ENCODE measurements around the gene GNAQ. TPM values are rescaled to one million over a fixed set of nuclear protein-coding genes. Genes with fewer than 3 reads are reported as not detected.
A peak's percentile ranks its signal among the peaks of the same experiment; 100 is the strongest.
"Not testable (repeated sequence)": the region's sequence is repeated elsewhere in the genome, so short reads cannot be mapped to it uniquely, and the experiment has no call there.

Gene GNAQ
- total RNA-seq, result 10 to 100 TPM; 22.8 to 24.7 TPM

DNA sequence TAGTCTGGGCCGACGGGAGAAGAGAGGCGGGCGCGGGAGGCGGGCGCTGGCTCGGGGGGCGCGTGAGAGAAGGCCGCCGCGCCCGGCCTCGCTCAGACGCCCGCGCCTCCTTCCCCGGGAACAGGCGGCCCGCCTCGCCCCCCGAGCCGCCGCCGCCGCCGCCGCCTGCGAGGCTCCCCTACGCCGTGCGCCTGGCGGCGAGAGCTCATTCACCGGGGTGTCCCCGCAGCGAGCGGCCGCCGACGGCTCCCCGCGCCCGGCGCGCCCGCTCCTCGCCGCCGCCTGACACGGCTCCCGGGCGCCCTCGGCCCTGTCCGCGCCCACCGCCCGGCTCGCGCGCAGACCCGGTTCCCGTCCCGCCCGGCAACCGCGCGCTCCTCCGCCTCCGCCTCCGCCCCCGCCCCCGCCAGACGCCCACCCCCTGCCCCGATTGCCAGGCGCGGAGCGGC is at the start of gene GNAQ:
Gene GNAQ (minus strand): TSS at position 368 of the 449 bp plus-strand sequence. CDS start 576 bp downstream, outside the sequence.
- DNase-seq (peak; percentile 65), ATAC-seq (peak; percentile 33)
- Mint-ChIP-seq H3K4me3 (peak within 1 kb of the TSS; percentile 89), H3K36me3 (ENCODE audit: low read depth) (no peaks in the 10 kb centered on the region), H3K9me3 (ENCODE audit: low read depth) (no peaks in the 10 kb centered on the region), H3K4me1 (peaks cover 52% of the 10 kb centered on the region), H3K27me3 (no peaks in the 10 kb centered on the region), H3K27ac (peak within 1 kb of the TSS; percentile 94)
- POLR2A ChIA-PET, result interaction anchor here (0.7 to 1.3 kb wide), 3 partner anchors 51 to 302 kb away, joined by 4 to 6 read pairs (median 4); no protein-coding TSS in a partner anchor
- CTCF ChIA-PET, result interaction anchor here (0.6 to 0.8 kb wide), 2 partner anchors 53 to 68 kb away, joined by 3 read pairs; no protein-coding TSS in a partner anchor
- intact Hi-C loops (cut with DNase I, micrococcal nuclease), result loop anchor here (2.0 to 10.0 kb wide), 10 partner anchors 91 to 1543 kb away; partner anchors contain the start of genes PSAT1 (in 2 of the 2), TLE4 (in 1 of the 2) and VPS13A (in 1 of the 2)

DNA sequence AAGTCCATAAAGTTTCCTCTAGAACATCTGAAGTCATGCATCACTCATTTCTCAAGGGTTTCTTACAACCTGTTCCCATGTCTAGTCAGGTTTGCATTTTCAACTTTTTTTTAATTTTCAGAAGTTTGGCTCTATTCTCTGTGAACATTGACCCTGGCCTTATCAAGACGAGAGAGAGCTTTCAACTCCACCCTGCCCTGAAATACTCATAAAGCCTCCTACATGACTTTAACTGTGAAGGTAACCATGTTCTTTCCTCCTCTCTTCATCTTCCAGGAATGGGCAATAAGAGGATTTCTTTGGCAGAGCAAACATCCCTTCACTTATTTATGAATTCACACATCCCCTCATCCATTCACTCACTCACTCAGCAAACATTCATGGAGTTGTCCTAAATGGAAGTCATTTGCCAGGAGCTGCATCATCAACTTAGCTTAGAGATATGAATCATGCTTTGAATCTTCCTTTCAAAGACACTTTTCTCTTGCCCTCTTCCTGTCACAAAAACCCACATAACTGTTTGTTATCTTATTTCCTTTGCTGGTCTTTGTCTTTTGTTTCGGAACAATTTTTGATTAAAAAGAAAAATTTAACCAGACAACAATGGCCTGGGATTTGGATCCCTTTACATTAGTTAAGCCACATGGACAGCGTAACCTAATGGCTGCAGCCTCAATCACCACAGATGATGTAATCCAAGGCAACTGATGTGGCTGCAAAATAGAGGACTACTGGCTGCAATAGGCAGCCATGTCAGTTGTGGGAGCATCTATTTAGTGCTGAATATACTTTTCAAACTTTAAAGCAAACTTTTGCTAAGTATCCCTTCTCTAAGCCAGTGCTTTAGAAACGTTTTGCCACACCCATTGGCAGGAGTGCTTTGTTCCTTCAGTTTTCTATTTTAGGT is 43.0 kb upstream of the GNAQ start:
- ATAC-seq (peak; percentile 74), DNase-seq (peak; percentile 46)
- H3K27me3 Mint-ChIP-seq, result no peaks in the 10 kb centered on the region
- peaks cover 46% of the 10 kb centered on the region for H3K4me1 Mint-ChIP-seq
- CTCF ChIA-PET, result interaction anchor here (1.0 to 1.7 kb wide), 2 partner anchors 40 to 44 kb away, joined by 4 to 5 read pairs; no protein-coding TSS in a partner anchor
- intact Hi-C loops (cut with DNase I, micrococcal nuclease), result no loop called here
- no peak overlapping the region for H3K4me3 Mint-ChIP-seq
- H3K36me3 Mint-ChIP-seq (ENCODE audit: low read depth), result peaks cover 8% of the 10 kb centered on the region
- POLR2A ChIA-PET, result interaction anchor here (1.1 kb wide), 1 partner anchor 23 kb away, joined by 3 read pairs; no protein-coding TSS in a partner anchor
- H3K27ac Mint-ChIP-seq, result peak overlapping the region; percentile 82
- peaks cover 5% of the 10 kb centered on the region for H3K9me3 Mint-ChIP-seq (ENCODE audit: low read depth)

DNA sequence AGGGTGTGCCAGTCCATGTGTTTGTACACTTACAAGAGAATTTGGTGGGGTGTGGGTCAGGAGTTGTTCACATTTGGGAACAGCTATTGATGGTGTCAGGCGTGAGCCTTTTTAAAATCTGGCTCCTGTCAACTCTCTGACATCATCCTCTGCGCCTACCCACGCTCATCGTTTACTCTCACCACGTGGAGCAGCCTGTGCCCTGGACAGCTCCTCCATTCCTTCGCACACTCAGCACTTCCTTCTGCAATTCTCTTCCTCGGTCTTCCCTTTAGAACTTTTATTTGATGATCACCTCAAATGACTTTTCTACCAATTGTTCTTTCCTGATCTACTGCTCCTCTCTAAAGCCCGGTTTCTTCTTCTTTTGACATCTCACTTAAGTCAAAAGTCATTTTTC is 42.1 kb upstream of the GNAQ start:
- peak; percentile 20 for DNase-seq
- peaks cover 46% of the 10 kb centered on the region for H3K4me1 Mint-ChIP-seq
- no peak overlapping the region for H3K27ac Mint-ChIP-seq
- H3K27me3 Mint-ChIP-seq, result no peaks in the 10 kb centered on the region
- H3K4me3 Mint-ChIP-seq, result no peak overlapping the region
- peaks cover 8% of the 10 kb centered on the region for H3K36me3 Mint-ChIP-seq (ENCODE audit: low read depth)
- ChIA-PET POLR2A (interaction anchor here (0.7 to 1.1 kb wide), 2 partner anchors 24 to 126 kb away, joined by 3 read pairs; no protein-coding TSS in a partner anchor), CTCF (interaction anchor here (1.0 to 1.7 kb wide), 3 partner anchors 39 to 98 kb away, joined by 4 to 5 read pairs (median 4); no protein-coding TSS in a partner anchor)
- ATAC-seq, result no peak
- intact Hi-C loops (cut with DNase I, micrococcal nuclease), result no loop called here
- H3K9me3 Mint-ChIP-seq (ENCODE audit: low read depth), result peaks cover 3% of the 10 kb centered on the region

DNA sequence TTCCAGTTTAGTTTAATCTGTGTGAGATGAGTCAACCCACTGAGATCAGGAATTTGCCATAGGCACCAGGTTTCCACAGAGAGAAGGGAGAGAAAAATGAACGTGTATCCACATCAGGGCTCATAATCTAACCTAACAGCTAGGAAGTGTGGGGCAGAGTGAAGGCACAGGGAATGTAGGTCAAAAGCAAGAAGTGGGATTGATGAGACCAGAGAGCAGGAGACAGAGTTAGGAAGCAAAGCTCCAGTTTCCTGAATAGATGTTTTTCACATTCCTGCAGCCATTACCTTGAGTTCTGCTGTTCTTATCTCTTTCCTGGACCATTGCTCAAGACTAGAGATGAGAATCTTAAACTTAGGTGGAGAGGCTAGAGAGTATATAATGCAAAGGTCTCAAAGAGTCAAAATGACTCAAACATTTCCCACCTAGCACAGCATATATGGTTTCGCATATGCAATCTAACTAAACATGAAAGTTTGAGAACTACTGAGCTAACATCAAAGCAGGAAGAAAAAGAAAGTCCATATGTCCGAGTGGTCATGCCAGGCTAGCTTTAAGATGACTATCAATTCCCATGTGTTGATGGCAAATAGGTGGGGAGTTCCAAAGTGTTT is 41.1 kb upstream of the GNAQ start:
- Mint-ChIP-seq H3K36me3 (ENCODE audit: low read depth) (peaks cover 3% of the 10 kb centered on the region), H3K27me3 (no peaks in the 10 kb centered on the region), H3K27ac (no peak overlapping the region), H3K4me1 (peaks cover 46% of the 10 kb centered on the region), H3K9me3 (ENCODE audit: low read depth) (peaks cover 3% of the 10 kb centered on the region), H3K4me3 (no peak overlapping the region)
- ChIA-PET CTCF (interaction anchor here (1.1 to 1.7 kb wide), 2 partner anchors 46 to 97 kb away, joined by 4 to 5 read pairs; no protein-coding TSS in a partner anchor), POLR2A (no interaction called here)
- ATAC-seq, result peak; percentile 67
- DNase-seq, result no peak
- intact Hi-C loops (cut with DNase I, micrococcal nuclease), result no loop called here

DNA sequence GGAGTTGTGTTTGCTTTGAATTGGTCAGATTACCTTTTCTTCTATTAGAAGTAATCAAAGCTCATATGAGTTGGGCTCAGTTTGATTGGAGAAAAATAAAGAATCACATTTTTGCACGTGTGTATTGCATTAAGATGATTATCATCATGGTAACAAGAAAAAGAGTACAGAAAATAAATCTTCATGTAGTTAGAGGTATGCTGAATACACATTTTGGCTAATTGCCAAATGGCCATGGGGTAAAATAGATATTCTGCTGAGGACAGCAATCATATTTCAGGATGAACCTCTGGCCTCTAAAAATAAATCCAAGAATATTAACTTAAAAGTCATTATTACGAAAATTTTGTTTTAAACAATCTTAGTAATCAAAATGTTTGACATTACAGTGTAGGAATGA is 38.9 kb upstream of the GNAQ start:
- ChIA-PET POLR2A (no interaction called here), CTCF (interaction anchor here (0.8 kb wide), 1 partner anchor 168 kb away, joined by 3 read pairs; no protein-coding TSS in a partner anchor)
- Mint-ChIP-seq H3K27me3 (no peaks in the 10 kb centered on the region), H3K9me3 (ENCODE audit: low read depth) (peaks cover 4% of the 10 kb centered on the region), H3K4me3 (no peak overlapping the region), H3K27ac (no peak overlapping the region), H3K36me3 (ENCODE audit: low read depth) (peaks cover 2% of the 10 kb centered on the region), H3K4me1 (peaks cover 35% of the 10 kb centered on the region)
- no peak for ATAC-seq
- intact Hi-C loops (cut with DNase I, micrococcal nuclease), result no loop called here
- DNase-seq, result no peak

- POLR2A ChIA-PET, result no interaction called here
- H3K27me3 Mint-ChIP-seq, result no peaks in the 10 kb centered on the region
- H3K4me3 Mint-ChIP-seq, result no peak overlapping the region
- CTCF ChIA-PET, result no interaction called here
- H3K9me3 Mint-ChIP-seq (ENCODE audit: low read depth), result peaks cover 4% of the 10 kb centered on the region
- intact Hi-C loops (cut with DNase I, micrococcal nuclease), result no loop called here
- H3K27ac Mint-ChIP-seq, result no peak overlapping the region
- H3K4me1 Mint-ChIP-seq, result peaks cover 4% of the 10 kb centered on the region
- ATAC-seq (no peak), DNase-seq (no peak)
- H3K36me3 Mint-ChIP-seq (ENCODE audit: low read depth), result no peaks in the 10 kb centered on the region
Measured at GRCh38 chr9:78064075-78064474, 32.5 kb upstream of the GNAQ start.

DNA sequence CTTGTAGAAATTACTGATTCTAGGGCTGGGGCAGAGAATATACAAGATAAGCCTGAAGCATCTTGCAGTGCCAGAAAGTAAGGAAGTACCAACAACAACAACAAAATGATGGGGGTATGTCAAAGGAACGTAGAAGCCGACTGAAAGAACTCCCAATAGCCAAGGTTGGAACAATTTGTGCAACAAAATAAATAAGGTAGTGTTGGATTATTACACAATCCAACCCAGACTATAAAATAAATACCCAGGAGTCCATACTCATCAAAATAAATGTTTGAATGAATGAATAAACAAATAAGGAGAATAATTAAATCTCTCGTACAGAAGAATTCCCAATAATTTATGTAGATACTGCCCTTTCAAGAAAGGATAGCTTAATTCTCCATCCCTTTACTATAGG is 31.1 kb upstream of the GNAQ start:
- POLR2A ChIA-PET, result no interaction called here
- no peak overlapping the region for H3K4me3 Mint-ChIP-seq
- H3K9me3 Mint-ChIP-seq (ENCODE audit: low read depth), result peaks cover 4% of the 10 kb centered on the region
- H3K27me3 Mint-ChIP-seq, result no peaks in the 10 kb centered on the region
- intact Hi-C loops (cut with DNase I, micrococcal nuclease), result no loop called here
- ATAC-seq, result no peak
- H3K4me1 Mint-ChIP-seq, result peaks cover 4% of the 10 kb centered on the region
- CTCF ChIA-PET, result no interaction called here
- no peaks in the 10 kb centered on the region for H3K36me3 Mint-ChIP-seq (ENCODE audit: low read depth)
- no peak overlapping the region for H3K27ac Mint-ChIP-seq
- no peak for DNase-seq

DNA sequence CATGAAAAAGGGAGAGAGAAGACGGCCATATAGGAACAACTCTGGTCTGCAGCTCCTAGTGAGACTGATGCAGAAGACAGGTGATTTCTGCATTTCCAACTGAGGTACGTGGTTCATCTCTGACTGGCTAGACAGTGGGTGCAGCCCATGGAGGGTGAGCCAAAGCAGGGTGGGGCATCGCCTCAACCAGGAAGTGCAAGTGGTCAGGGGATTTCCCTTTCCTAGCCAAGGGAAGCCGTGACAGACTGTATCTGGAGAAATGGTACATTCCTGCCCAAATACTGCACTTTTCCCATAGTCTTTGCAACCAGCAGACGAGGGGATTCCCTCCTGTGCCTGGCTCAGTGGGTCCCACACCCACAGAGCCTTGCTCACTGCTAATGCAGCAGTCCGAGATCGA is 22.6 kb upstream of the GNAQ start:
- H3K27ac Mint-ChIP-seq; intact Hi-C loops (cut with DNase I, micrococcal nuclease); H3K9me3 Mint-ChIP-seq (ENCODE audit: low read depth); H3K27me3 Mint-ChIP-seq; H3K4me3 Mint-ChIP-seq; POLR2A ChIA-PET; H3K36me3 Mint-ChIP-seq (ENCODE audit: low read depth): not testable (repeated sequence)
- ATAC-seq (peak; percentile 77), DNase-seq (peak; percentile 59)
- CTCF ChIA-PET, result interaction anchor here (0.7 to 3.9 kb wide), 4 partner anchors 19 to 490 kb away, joined by 3 to 29 read pairs (median 4); no protein-coding TSS in a partner anchor
- H3K4me1 Mint-ChIP-seq, result peaks cover 17% of the 10 kb centered on the region

DNA sequence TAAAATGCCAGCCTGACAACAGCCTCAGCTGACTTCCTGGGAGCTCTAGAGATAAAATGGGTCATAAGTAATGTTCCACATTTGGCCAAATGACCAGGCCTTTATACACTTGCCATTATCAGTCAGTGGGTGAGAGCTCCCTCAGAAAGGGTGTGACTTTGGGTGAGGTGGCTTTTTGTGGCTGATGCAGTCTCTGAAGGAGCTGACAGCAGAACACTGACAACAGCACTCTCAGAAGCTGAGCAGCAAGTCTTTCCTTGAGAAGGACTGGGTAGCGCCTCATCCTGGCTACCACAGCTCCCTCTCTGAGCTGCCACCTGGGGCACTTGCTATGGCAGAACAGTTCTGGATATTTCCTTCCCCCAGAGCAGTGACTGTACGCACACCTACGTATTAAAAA is 22.0 kb upstream of the GNAQ start:
- peaks cover 8% of the 10 kb centered on the region for H3K9me3 Mint-ChIP-seq (ENCODE audit: low read depth)
- H3K27ac Mint-ChIP-seq, result no peak overlapping the region
- ATAC-seq (peak; percentile 66), DNase-seq (no peak)
- H3K4me1 Mint-ChIP-seq, result peaks cover 17% of the 10 kb centered on the region
- CTCF ChIA-PET, result interaction anchor here (0.7 to 3.9 kb wide), 6 partner anchors 18 to 819 kb away, joined by 3 to 29 read pairs (median 4); no protein-coding TSS in a partner anchor
- H3K4me3 Mint-ChIP-seq, result no peak overlapping the region
- intact Hi-C loops (cut with DNase I, micrococcal nuclease), result no loop called here
- H3K36me3 Mint-ChIP-seq (ENCODE audit: low read depth), result peaks cover 2% of the 10 kb centered on the region
- no peaks in the 10 kb centered on the region for H3K27me3 Mint-ChIP-seq
- POLR2A ChIA-PET, result no interaction called here

DNA sequence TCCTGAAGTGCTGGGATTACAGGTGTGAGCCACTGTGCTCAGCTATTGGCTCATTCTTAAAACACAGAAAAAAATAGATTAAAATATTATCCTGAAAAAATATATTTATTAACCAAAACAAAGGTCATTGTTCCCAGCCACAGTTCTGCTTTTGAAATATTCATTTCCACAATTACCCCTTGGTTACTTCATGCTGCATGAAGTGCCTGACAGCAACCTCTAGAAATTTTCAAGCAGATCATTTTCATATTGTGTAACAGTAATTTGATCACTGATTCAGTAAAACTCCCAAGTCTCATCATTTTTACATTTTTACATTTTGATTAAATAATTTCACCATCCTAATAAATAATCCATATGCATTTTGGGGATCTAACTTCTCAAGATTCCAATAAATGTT is 18.8 kb upstream of the GNAQ start:
- Mint-ChIP-seq H3K9me3 (ENCODE audit: low read depth) (peaks cover 2% of the 10 kb centered on the region), H3K36me3 (ENCODE audit: low read depth) (peaks cover 2% of the 10 kb centered on the region), H3K27me3 (no peaks in the 10 kb centered on the region), H3K4me3 (no peak overlapping the region), H3K4me1 (peaks cover 17% of the 10 kb centered on the region), H3K27ac (no peak overlapping the region)
- no peak for DNase-seq
- POLR2A ChIA-PET, result no interaction called here
- CTCF ChIA-PET, result interaction anchor here (3.9 kb wide), 1 partner anchor 15 kb away, joined by 29 read pairs; no protein-coding TSS in a partner anchor
- intact Hi-C loops (cut with DNase I, micrococcal nuclease), result no loop called here
- no peak for ATAC-seq

- H3K36me3 Mint-ChIP-seq (ENCODE audit: low read depth), result no peaks in the 10 kb centered on the region
- CTCF ChIA-PET, result interaction anchor here (0.6 to 1.2 kb wide), 3 partner anchors 56 to 533 kb away, joined by 3 read pairs; no protein-coding TSS in a partner anchor
Measured at GRCh38 chr9:78049484-78049883, 17.9 kb upstream of the GNAQ start.

More at GRCh38 chr9:78049484-78049883, 17.9 kb upstream of the GNAQ start:
- POLR2A ChIA-PET, result no interaction called here
- H3K4me3 Mint-ChIP-seq, result no peak overlapping the region
- peaks cover 14% of the 10 kb centered on the region for H3K4me1 Mint-ChIP-seq
- H3K27me3 Mint-ChIP-seq, result no peaks in the 10 kb centered on the region
- intact Hi-C loops (cut with DNase I, micrococcal nuclease), result no loop called here
- no peaks in the 10 kb centered on the region for H3K9me3 Mint-ChIP-seq (ENCODE audit: low read depth)
- no peak overlapping the region for H3K27ac Mint-ChIP-seq
- DNase-seq, result no peak
- ATAC-seq, result no peak

All from activated CD4-positive, alpha-beta T cell treated with anti-CD3 and anti-CD28 coated beads for 36 hours (primary cell).